Esophagus squamous epithelium (tissue), 5 donors: ENCODE data around the gene IFNGR1. TPM values are rescaled to one million over a fixed set of nuclear protein-coding genes. Genes with fewer than 3 reads are reported as not detected.
"Not testable (repeated sequence)": the region's sequence is repeated elsewhere in the genome, so short reads cannot be mapped to it uniquely, and the experiment has no call there.

Experiments used
- DNase-seq: peaks from one replicate; lab custom pipeline; 2025; lab: John Stamatoyannopoulos, UW
- H3K27ac ChIP-seq, 4 donors: fragments of 200-600 bp; sonication (generic); one replicate each; pipeline ENCODE4 v1.5.1; 2016 to 2019; ENCODE audit warnings: mild to moderate bottlenecking in 1 of 4
- H3K27me3 ChIP-seq, 4 donors: fragments of 200-600 bp; sonication (generic); 1 replicate in 3 of 4; 2 replicates in 1 of 4; pipeline versions ENCODE4 v1.5.1 to v1.6.0; 2017 to 2021; ENCODE audit warnings: antibody characterized with exemption in 1 of 4
- H3K36me3 ChIP-seq, 3 donors: fragments of 200-600 bp; sonication (generic); one replicate each; pipeline ENCODE4 v1.5.1; 2016 to 2019
- H3K4me1 ChIP-seq, 3 donors: fragments of 200-600 bp; sonication (generic); one replicate each; pipeline ENCODE4 v1.5.1; 2017 to 2019
- H3K4me3 ChIP-seq, 4 donors: fragments of 200-600 bp; sonication (generic); 1 replicate in 3 of 4; 2 replicates in 1 of 4; pipeline ENCODE4 v1.5.1; 2016 to 2019; ENCODE audit warnings: mild to moderate bottlenecking in 2 of 4, moderate library complexity in 1 of 4
- H3K9me3 ChIP-seq, 3 donors: fragments of 200-600 bp; sonication (generic); one replicate each; pipeline ENCODE4 v1.5.1; 2016 to 2019
- POLR2A ChIP-seq, 4 donors: fragments of 450-650 bp; IDR thresholded peaks; one replicate each; pipeline ENCODE4 v1.6.1; 2017; ENCODE audit warnings: antibody characterized with exemption in 4 of 4, mild to moderate bottlenecking in 4 of 4, moderate library complexity in 3 of 4
- WGBS, 2 donors: methylation state at CpG; one replicate each; pipeline ENCODE4 v1.1.5; 2018; 5-methylcytosine and 5-hydroxymethylcytosine counted together
- intact Hi-C: fragments of 100-400 bp; cut with DNase I; formaldehyde crosslinking; loops from one replicate; pipeline ENCODE4 v1.15.0; 2022
- total RNA-seq, 4 donors: library from RNA; depleted of rRNA; stranded (reverse); fragments of >200 nt; gene quantifications; one replicate each; pipeline ENCODE4 v1.1.0, GENCODE V29; 2016
- TF ChIP-seq, protein P1 (sequence below), 6 experiments: fragments of 450-650 bp in 4 of 6; fragments of 200-600 bp in 2 of 6; sonication (generic) in 2 of 6; IDR thresholded peaks; one replicate each; pipeline ENCODE4 v1.5.1; 2016 to 2019; ENCODE audit warnings: antibody characterized with exemption in 6 of 6, mild to moderate bottlenecking in 4 of 6, moderate library complexity in 4 of 6
- donor health status: DM: yes; HTN: yes; CAD: no.

Gene IFNGR1
- total RNA-seq, 4 donors from 2014 or later = 33.8 to 96.8 (median 84.8) TPM

DNA sequence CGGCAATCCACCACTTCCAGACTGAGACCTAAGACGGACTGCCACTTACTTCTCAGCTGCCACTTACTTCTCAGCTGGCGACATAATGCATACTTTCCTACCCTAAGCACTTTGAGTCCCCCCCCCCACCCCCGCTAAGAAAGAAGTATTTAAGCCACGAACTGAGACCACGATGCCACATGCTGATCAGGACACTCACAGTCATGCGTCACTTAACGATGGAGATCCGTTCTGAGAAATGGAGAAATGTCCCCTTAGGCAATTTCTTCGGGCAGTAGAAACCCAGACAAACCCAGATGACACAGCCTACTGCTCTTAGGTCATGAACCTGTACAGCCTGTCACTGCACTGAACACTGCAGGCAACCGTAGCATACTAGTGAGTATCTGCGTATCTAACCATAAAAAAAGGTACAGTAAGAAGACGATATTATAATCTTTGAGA, 690 bp downstream of the IFNGR1 start:
- Histone ChIP-seq H3K4me1 (peaks cover 33 to 90% (median 48%) of the 10 kb centered on the region in 3 donors), H3K36me3 (no peaks in the 10 kb centered on the region), H3K27ac (peak overlapping the region; percentile 94 to 100 (median 99)), H3K27me3 (no peaks in the 10 kb centered on the region), H3K9me3 (no peaks in the 10 kb centered on the region), H3K4me3 (peak overlapping the region; percentile 84 to 97 (median 89))
- TF ChIP-seq, protein P1, sequence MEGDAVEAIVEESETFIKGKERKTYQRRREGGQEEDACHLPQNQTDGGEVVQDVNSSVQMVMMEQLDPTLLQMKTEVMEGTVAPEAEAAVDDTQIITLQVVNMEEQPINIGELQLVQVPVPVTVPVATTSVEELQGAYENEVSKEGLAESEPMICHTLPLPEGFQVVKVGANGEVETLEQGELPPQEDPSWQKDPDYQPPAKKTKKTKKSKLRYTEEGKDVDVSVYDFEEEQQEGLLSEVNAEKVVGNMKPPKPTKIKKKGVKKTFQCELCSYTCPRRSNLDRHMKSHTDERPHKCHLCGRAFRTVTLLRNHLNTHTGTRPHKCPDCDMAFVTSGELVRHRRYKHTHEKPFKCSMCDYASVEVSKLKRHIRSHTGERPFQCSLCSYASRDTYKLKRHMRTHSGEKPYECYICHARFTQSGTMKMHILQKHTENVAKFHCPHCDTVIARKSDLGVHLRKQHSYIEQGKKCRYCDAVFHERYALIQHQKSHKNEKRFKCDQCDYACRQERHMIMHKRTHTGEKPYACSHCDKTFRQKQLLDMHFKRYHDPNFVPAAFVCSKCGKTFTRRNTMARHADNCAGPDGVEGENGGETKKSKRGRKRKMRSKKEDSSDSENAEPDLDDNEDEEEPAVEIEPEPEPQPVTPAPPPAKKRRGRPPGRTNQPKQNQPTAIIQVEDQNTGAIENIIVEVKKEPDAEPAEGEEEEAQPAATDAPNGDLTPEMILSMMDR (IDR thresholded peaks at IDR 0.05) = no peak
- peak in 1 of 4 donors; percentile 7 for TF ChIP-seq POLR2A (IDR thresholded peaks at IDR 0.05)
- DNase-seq = no peak
- intact Hi-C loops = no loop called here
- 0% methylated on average over 11 to 13 of the region's 13 CpGs for WGBS, 2 donors

DNA sequence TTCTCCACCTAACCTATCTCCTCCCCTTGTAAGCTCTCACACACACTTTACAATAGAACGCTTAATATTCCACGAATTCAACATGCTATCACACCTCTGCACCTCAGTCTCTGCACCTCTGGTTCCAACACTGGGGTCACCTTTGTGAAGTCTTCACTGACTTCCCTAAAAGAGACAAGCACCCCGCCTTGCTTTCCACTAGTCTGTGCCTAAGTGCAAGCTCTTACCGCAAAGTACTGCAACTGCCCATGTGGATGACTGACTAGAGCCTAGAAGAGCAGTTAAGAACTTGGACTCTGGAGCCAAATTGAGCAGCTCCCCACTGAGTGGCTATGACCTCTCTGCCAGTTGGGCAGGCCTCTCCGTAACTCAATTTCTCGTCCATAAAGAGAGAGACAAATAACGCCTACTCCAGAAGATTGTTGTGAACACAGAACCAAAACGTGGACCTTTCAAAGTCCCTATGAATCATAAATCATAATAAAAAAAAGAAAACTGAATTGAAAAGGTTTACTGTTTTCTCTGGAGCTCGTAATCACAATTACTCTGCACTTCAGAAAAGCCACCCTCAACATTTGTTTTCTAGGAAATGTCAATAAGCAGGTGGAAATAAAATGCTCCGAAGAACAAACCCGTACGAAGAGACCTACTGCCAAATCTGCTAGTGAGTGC, 1.2 kb downstream of the IFNGR1 start:
- no peaks in the 10 kb centered on the region for H3K27me3 ChIP-seq
- 7 to 10% methylated on average over 12 of the region's 12 CpGs for WGBS, 2 donors
- DNase-seq = no peak
- peaks cover 27 to 90% (median 44%) of the 10 kb centered on the region in 3 donors for H3K4me1 ChIP-seq
- peak overlapping the region; percentile 94 to 100 (median 99) for H3K27ac ChIP-seq
- H3K9me3 ChIP-seq = no peaks in the 10 kb centered on the region
- intact Hi-C loops = no loop called here
- H3K4me3 ChIP-seq = peak overlapping the region; percentile 84 to 97 (median 89)
- TF ChIP-seq, protein P1 (IDR thresholded peaks at IDR 0.05) = no peak
- no peaks in the 10 kb centered on the region for H3K36me3 ChIP-seq

DNA sequence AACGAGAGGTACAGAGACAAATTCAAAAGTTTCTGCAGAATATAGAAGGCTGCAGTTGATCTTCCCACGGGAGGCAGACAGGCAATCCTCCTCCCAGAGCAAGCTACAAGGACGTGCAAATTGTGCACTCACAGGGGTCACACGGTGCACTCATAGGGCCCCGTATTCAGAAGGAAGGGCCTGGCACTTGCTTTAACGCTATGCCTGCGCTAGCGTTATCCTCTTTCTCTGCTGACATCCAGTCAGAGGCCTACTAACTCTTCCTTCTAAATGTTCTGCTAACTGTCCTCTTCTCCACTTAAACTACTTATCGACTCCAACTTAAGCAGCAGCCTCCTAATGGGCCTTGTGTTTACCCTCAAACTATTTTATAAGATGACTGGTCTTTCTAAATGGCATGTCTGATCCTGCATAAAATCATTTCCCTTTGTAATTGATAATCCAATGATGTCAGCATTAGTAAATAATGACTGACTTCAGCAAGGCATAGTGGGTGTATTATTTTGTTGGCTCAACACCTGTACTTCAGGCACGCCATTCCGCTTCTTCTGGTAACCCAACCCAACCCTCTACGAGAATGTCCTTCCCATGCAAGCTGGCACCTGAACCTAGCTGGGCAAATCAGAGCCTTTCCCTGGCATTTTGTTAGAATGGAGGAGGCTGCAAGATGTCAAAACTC, 2.2 kb downstream of the IFNGR1 start:
- peaks cover 23 to 90% (median 51%) of the 10 kb centered on the region in 3 donors for H3K4me1 ChIP-seq
- peak overlapping the region; percentile 84 to 97 (median 89) for H3K4me3 ChIP-seq
- H3K9me3 ChIP-seq = no peaks in the 10 kb centered on the region
- 21 to 30% methylated on average over 12 of the region's 12 CpGs for WGBS, 2 donors
- intact Hi-C loops = no loop called here
- TF ChIP-seq POLR2A (IDR thresholded peaks at IDR 0.05) = peak in 1 of 4 donors; percentile 51
- TF ChIP-seq, protein P1 (IDR thresholded peaks at IDR 0.05) = no peak
- H3K36me3 ChIP-seq = no peaks in the 10 kb centered on the region
- DNase-seq = no peak
- peak overlapping the region; percentile 94 to 100 (median 99) for H3K27ac ChIP-seq
- no peaks in the 10 kb centered on the region for H3K27me3 ChIP-seq

DNA sequence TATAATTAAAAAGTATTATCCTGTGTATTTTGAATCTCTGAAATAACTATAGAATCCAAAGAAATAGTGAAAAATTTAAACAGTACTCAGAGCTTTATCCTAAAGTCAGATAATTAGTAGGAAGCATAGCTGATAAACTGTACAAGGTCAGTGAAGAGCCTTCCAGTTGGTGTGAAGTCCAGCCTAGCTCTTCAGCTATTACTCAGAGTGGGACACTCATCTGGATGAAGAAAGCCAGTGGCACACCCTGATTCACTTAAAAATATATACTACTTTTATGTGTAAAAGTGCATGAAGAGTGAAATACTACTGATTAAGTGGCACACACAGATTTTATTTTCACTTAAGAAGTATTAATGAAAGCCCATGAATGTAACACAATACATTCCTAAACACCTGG, 3.1 kb downstream of the IFNGR1 start:
- Histone ChIP-seq H3K27ac (peak overlapping the region; percentile 94 to 100 (median 99)), H3K4me1 (peaks cover 23 to 90% (median 51%) of the 10 kb centered on the region in 3 donors), H3K27me3 (no peaks in the 10 kb centered on the region), H3K36me3 (no peaks in the 10 kb centered on the region), H3K4me3 (peak overlapping the region in 3 of 4 donors; percentile 84 to 97 (median 92)), H3K9me3 (no peaks in the 10 kb centered on the region)
- intact Hi-C loops = no loop called here
- TF ChIP-seq, protein P1 (IDR thresholded peaks at IDR 0.05) = no peak
- no peak for TF ChIP-seq POLR2A (IDR thresholded peaks at IDR 0.05)
- DNase-seq = no peak

DNA sequence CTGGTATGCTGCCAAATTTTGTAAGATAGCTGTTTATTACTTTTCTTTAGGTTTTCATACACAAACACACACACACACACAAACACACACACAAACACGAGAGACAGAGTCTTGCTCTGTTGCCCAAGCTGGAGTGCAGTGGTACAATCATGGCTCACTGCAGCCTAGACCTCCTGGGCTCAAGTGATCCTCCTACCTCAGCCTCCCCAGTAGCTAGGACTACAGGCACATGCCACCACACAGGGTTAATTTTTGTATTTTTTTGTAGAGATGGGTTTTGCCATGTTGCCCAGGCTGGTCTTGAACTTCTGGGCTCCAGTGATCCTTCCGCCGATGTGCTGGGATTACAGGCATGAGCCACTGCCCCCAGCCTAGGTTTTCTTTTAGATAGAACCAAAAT, 3.6 kb downstream of the IFNGR1 start:
- Histone ChIP-seq H3K4me3 (peak overlapping the region in 2 of 4 donors; percentile 84 to 92), H3K27ac (peak overlapping the region; percentile 71 to 100 (median 96)), H3K4me1 (peaks cover 23 to 90% (median 53%) of the 10 kb centered on the region in 3 donors)
- H3K27me3 ChIP-seq, DNase-seq, H3K9me3 ChIP-seq, H3K36me3 ChIP-seq, intact Hi-C loops: not testable (repeated sequence)
- WGBS, 2 donors = 77 to 86% methylated on average over 3 of the region's 3 CpGs
